ENCODE data around the gene GALNS. TPM values are rescaled to one million over a fixed set of nuclear protein-coding genes. Genes with fewer than 3 reads are reported as not detected.

GALNS gene
- total and polyA plus RNA-seq, 2 of the 8 experiments (the other 6 are each of a cell fraction or from before 2014, with no cell fraction given): 8.9 to 17.8 TPM

GRCh38 chr16:88769617-88770460 lies 86.9 kb downstream of the GALNS start:
- Histone ChIP-seq H3K23me2 (ENCODE audit: low read depth, low read length) (no peaks in the 10 kb centered on the region; the same call in 1 of the 2 replicates), H3K23ac (ENCODE audit: insufficient read length) (no peak overlapping the region), H4K91ac (replicated peaks; ENCODE audit: insufficient read length, low read length) (peak overlapping the region; percentile 81), H2BK120ac (replicated peaks; ENCODE audit: low read depth, low read length) (no peak overlapping the region), H3K14ac (ENCODE audit: insufficient read length) (no peak overlapping the region), H3K4me1 (replicated peaks in 1 of 4; ENCODE audit: control insufficient read depth in 3 of 4, insufficient read depth in 4 of 4, low read length in 3 of 4) (peaks cover 6 to 44% (median 32%) of the 10 kb centered on the region in 4 experiments), H2AK5ac (ENCODE audit: low read depth, low read length) (no peak overlapping the region), H3K9me3 (ENCODE audit: insufficient read depth in 2 of 2, low read depth in 1 of 2, low read length in 1 of 2) (no peaks in the 10 kb centered on the region), H2BK12ac (ENCODE audit: low read depth, low read length) (peak overlapping the region; percentile 60; the same call in 1 of the 2 replicates), H3K79me2 (ENCODE audit: control insufficient read depth in 1 of 2, insufficient read depth in 2 of 2, low read length in 2 of 2) (peaks cover 0 to 10% of the 10 kb centered on the region in 2 experiments; a peak in 1 of 4 replicates), H3K4me2 (ENCODE audit: insufficient read depth in 1 of 2, low read depth in 2 of 2, low read length in 2 of 2) (peak overlapping the region; percentile 17 to 54), H3K27ac (ENCODE audit: low read depth, low read length) (no peak overlapping the region), H3K4me3 (ENCODE audit: extremely low read depth in 1 of 4, insufficient read depth in 2 of 4, low read depth in 3 of 4, low read length in 4 of 4) (no peak overlapping the region), H3K79me1 (ENCODE audit: low read depth, low read length) (peaks cover 5% of the 10 kb centered on the region; the same call in 1 of the 2 replicates), H4K20me1 (replicated peaks in 1 of 2; ENCODE audit: control insufficient read depth in 1 of 2, insufficient read depth in 2 of 2, low read length in 2 of 2) (peaks cover 4 to 5% of the 10 kb centered on the region in 2 experiments), H2BK20ac (ENCODE audit: low read length) (no peak overlapping the region), H2BK15ac (ENCODE audit: low read length) (0 out of 2 replicates have a peak overlapping the region, but pooled peaks have one; percentile 16), H3K9ac (replicated peaks in 1 of 4; ENCODE audit: extremely low read depth in 1 of 4, low read depth in 3 of 4, low read length in 3 of 4) (no peak overlapping the region), H4K5ac (ENCODE audit: insufficient read length, low read depth, low read length) (peak overlapping the region; percentile 40), H3K56ac (replicated peaks; ENCODE audit: insufficient read length, low read depth, low read length) (no peak overlapping the region), H3K27me3 (replicated peaks in 1 of 4; ENCODE audit: control insufficient read depth in 3 of 4, extremely low read depth in 1 of 4, insufficient read depth in 3 of 4, low read length in 3 of 4) (no peaks in the 10 kb centered on the region), H4K8ac (ENCODE audit: extremely low read depth, insufficient read depth, low read length) (peak overlapping the region; percentile 80; the same call in 1 of the 2 replicates), H3K4ac (replicated peaks; ENCODE audit: insufficient read length, low read depth, low read length) (no peak overlapping the region), H3K36me3 (ENCODE audit: control insufficient read depth in 2 of 4, insufficient read depth in 4 of 4, low read length in 3 of 4) (no peaks in the 10 kb centered on the region), H3K18ac (ENCODE audit: extremely low read depth, low read length) (peak overlapping the region; percentile 87), H2AFZ (ENCODE audit: low read length) (no peak overlapping the region), H2BK5ac (ENCODE audit: low read depth, low read length) (peak overlapping the region; percentile 81; the same call in 1 of the 2 replicates)
- 49% methylated on average over 19 of the region's 30 CpGs; no CpG with 5 or more reads in 1 of the 2 experiments for WGBS, 2 experiments (ENCODE audit: extremely low coverage in 1 of 2, insufficient coverage in 1 of 2, insufficient read length in 1 of 2, insufficient replicate concordance in 2 of 2, low coverage in 1 of 2, low lambda C conversion rate in 2 of 2, missing lambda C conversion rate in 1 of 2)
- TF ChIP-seq TBP (IDR thresholded peaks at IDR 0.05; ENCODE audit: low read depth, low read length): peak; percentile 49; the same call in 1 of the 2 replicates
- no peak for TF ChIP-seq SP4 (IDR thresholded peaks at IDR 0.05; ENCODE audit: low read length)
- TF ChIP-seq POLR2A (IDR thresholded peaks at IDR 0.05; ENCODE audit: control extremely low read depth in 1 of 2, low read depth in 2 of 2, low read length in 2 of 2): peak in 1 of 2 experiments; percentile 61; a peak in 2 of 3 replicates
- TF ChIP-seq SP1 (IDR thresholded peaks at IDR 0.05; ENCODE audit: low read depth, low read length): 0 out of 2 replicates have a peak, but pooled peaks have one; percentile 38
- TF ChIP-seq RBBP5 (IDR thresholded peaks at IDR 0.05; ENCODE audit: borderline replicate concordance, low read depth, low read length): no peak
- peak; percentile 55; the same call in 1 of the 2 replicates for TF ChIP-seq TAF1 (IDR thresholded peaks at IDR 0.05; ENCODE audit: low read depth, low read length)
- TF ChIP-seq KDM4A (IDR thresholded peaks at IDR 0.05; ENCODE audit: low read depth, low read length, severe bottlenecking): no peak
- no peak for TF ChIP-seq HDAC6 (IDR thresholded peaks at IDR 0.05; ENCODE audit: low read depth, low read length)
- TF ChIP-seq NRF1 (IDR thresholded peaks at IDR 0.05; ENCODE audit: low read depth, low read length): peak; percentile 26; the same call in 1 of the 2 replicates
- no peak for TF ChIP-seq CBX8 (IDR thresholded peaks at IDR 0.05; ENCODE audit: borderline replicate concordance, low read depth, low read length)
- FAIRE-seq: no peak
- DNase-seq (ENCODE audit: low read depth in 1 of 2, low spot score in 2 of 2): peak; percentile 60 to 84
- ChIA-PET CTCF (ENCODE audit: partially characterized antibody) (interaction anchor here (0.6 to 14.1 kb wide), 10 partner anchors 11 to 552 kb away, joined by 3 to 146 read pairs (median 5); partner anchors contain the start of gene APRT), POLR2A (ENCODE audit: partially characterized antibody) (interaction anchor here (0.9 to 5.3 kb wide), 7 partner anchors 7 to 43 kb away, joined by 3 to 22 read pairs (median 7); no protein-coding TSS in a partner anchor)
